ENCODE measurements around the gene CLEC20A.

DNA sequence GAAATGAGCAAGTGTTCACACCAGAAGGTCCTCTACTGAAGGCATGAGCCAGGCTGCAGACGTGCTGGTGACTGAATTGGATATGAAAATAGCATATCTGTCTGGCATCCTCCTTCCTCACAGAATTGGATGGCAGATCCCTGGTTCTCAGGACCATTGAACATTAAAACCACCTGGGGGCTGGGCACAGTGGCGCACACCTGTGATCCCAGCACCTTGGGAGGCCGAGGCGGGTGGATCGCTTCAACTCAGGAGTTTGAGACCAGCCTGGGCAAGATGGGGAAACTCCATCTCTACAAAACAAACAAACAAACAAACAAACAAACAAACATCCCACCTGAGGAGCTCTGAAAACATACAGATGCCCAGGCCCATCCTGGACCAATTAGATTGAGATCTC, 39.6 kb upstream of the CLEC20A start:
- TF ChIP-seq, protein P1, sequence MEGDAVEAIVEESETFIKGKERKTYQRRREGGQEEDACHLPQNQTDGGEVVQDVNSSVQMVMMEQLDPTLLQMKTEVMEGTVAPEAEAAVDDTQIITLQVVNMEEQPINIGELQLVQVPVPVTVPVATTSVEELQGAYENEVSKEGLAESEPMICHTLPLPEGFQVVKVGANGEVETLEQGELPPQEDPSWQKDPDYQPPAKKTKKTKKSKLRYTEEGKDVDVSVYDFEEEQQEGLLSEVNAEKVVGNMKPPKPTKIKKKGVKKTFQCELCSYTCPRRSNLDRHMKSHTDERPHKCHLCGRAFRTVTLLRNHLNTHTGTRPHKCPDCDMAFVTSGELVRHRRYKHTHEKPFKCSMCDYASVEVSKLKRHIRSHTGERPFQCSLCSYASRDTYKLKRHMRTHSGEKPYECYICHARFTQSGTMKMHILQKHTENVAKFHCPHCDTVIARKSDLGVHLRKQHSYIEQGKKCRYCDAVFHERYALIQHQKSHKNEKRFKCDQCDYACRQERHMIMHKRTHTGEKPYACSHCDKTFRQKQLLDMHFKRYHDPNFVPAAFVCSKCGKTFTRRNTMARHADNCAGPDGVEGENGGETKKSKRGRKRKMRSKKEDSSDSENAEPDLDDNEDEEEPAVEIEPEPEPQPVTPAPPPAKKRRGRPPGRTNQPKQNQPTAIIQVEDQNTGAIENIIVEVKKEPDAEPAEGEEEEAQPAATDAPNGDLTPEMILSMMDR (IDR thresholded peaks at IDR 0.05), result no peak
- TF ChIP-seq POLR2A (IDR thresholded peaks at IDR 0.05), result no peak
